Uterus (tissue), 4 donors: ENCODE data around the gene CD200R1. TPM values are rescaled to one million over a fixed set of nuclear protein-coding genes. Genes with fewer than 3 reads are reported as not detected.

Experiments used
- DNase-seq, 2 donors: peaks; one replicate each; pipeline ENCODE4 v3.0.0-alpha.2; 2019 to 2020
- H3K27ac ChIP-seq, 2 donors: fragments of 200-600 bp; sonication (generic); 1 replicate in 1 of 2; 2 replicates in 1 of 2; pipeline ENCODE4 v1.5.1; 2016 to 2018
- H3K27me3 ChIP-seq, 2 donors: fragments of 200-600 bp; sonication (generic); one replicate each; pipeline ENCODE4 v1.5.1; 2018 to 2019; ENCODE audit warnings: control low read depth in 1 of 2
- H3K36me3 ChIP-seq, 2 donors: fragments of 200-600 bp; sonication (generic); one replicate each; pipeline ENCODE4 v1.5.1; 2019; ENCODE audit warnings: control low read depth in 1 of 2
- H3K4me1 ChIP-seq, 2 donors: fragments of 200-600 bp; sonication (generic); one replicate each; pipeline ENCODE4 v1.5.1; 2018 to 2019; ENCODE audit warnings: control low read depth in 1 of 2
- H3K4me3 ChIP-seq, 2 donors: fragments of 200-600 bp; sonication (generic); 1 replicate in 1 of 2; 2 replicates in 1 of 2; pipeline ENCODE4 v1.5.1; 2018 to 2019; ENCODE audit warnings: mild to moderate bottlenecking in 1 of 2
- H3K9me3 ChIP-seq, 2 donors: fragments of 200-600 bp; sonication (generic); one replicate each; pipeline ENCODE4 v1.5.1; 2019; ENCODE audit warnings: control low read depth in 1 of 2
- CTCF ChIP-seq, 4 experiments: fragments of 200-600 bp in 2 of 4; fragments of 450-650 bp in 2 of 4; sonication (generic) in 2 of 4; IDR thresholded peaks; one replicate each; pipeline ENCODE4 v1.5.1; 2016 to 2019; ENCODE audit warnings: antibody characterized with exemption in 4 of 4, mild to moderate bottlenecking in 2 of 4, moderate library complexity in 1 of 4
- POLR2A ChIP-seq, 2 donors: fragments of 450-650 bp; IDR thresholded peaks; one replicate each; pipeline ENCODE4 v1.6.1; 2016; ENCODE audit warnings: antibody characterized with exemption in 2 of 2, mild to moderate bottlenecking in 1 of 2, moderate library complexity in 1 of 2
- intact Hi-C: fragments of 100-400 bp; cut with DNase I; formaldehyde crosslinking; loops from one replicate; pipeline ENCODE4 v1.15.1; 2023; ENCODE audit warnings: low total_unique reads
- total RNA-seq, 4 donors: library from RNA; depleted of rRNA in 3 of 4; stranded (reverse); fragments of >200 nt in 3 of 4; gene quantifications; one replicate each; pipeline versions ENCODE4 v1.1.0 to v1.2.4, GENCODE V29; 2014 to 2023
- donor health status: DM: yes; HTN: yes; CAD: no.

CD200R1 gene
- total RNA-seq, 4 donors from 2014 or later, result 0.40 to 5.7 (median 1.5) TPM; not detected in 1

- Histone ChIP-seq H3K36me3 (no peaks in the 10 kb centered on the region), H3K9me3 (no peaks in the 10 kb centered on the region), H3K27ac (no peak overlapping the region), H3K4me3 (no peak overlapping the region), H3K4me1 (no peaks in the 10 kb centered on the region), H3K27me3 (no peaks in the 10 kb centered on the region)
- TF ChIP-seq CTCF (IDR thresholded peaks at IDR 0.05) (no peak), POLR2A (IDR thresholded peaks at IDR 0.05) (no peak)
- intact Hi-C loops, result no loop called here
- no peak for DNase-seq
These were observed 27.1 kb upstream of the CD200R1 start for GRCh38 chr3:113002037-113002436.

GRCh38 chr3:113000691-113001090 lies 25.8 kb upstream of the CD200R1 start:
- Histone ChIP-seq H3K9me3 (no peaks in the 10 kb centered on the region), H3K27me3 (no peaks in the 10 kb centered on the region), H3K4me1 (no peaks in the 10 kb centered on the region), H3K4me3 (no peak overlapping the region), H3K27ac (no peak overlapping the region), H3K36me3 (no peaks in the 10 kb centered on the region)
- intact Hi-C loops, result no loop called here
- TF ChIP-seq CTCF (IDR thresholded peaks at IDR 0.05) (no peak), POLR2A (IDR thresholded peaks at IDR 0.05) (no peak)
- no peak for DNase-seq

GRCh38 chr3:112995800-112996199 lies 20.9 kb upstream of the CD200R1 start:
- H3K36me3 ChIP-seq, result no peaks in the 10 kb centered on the region
- no peak overlapping the region for H3K27ac ChIP-seq
- no peak overlapping the region for H3K4me3 ChIP-seq
- H3K9me3 ChIP-seq, result no peaks in the 10 kb centered on the region
- TF ChIP-seq CTCF (IDR thresholded peaks at IDR 0.05) (no peak), POLR2A (IDR thresholded peaks at IDR 0.05) (no peak)
- no peaks in the 10 kb centered on the region for H3K4me1 ChIP-seq
- no peak for DNase-seq
- intact Hi-C loops, result no loop called here
- H3K27me3 ChIP-seq, result no peaks in the 10 kb centered on the region

- Histone ChIP-seq H3K27me3 (no peaks in the 10 kb centered on the region), H3K36me3 (no peaks in the 10 kb centered on the region), H3K4me1 (no peaks in the 10 kb centered on the region), H3K27ac (peak within 1 kb of the TSS; percentile 94 to 96), H3K4me3 (peak within 1 kb of the TSS; percentile 81 to 83), H3K9me3 (no peaks in the 10 kb centered on the region)
- intact Hi-C loops, result no loop called here
- TF ChIP-seq POLR2A (IDR thresholded peaks at IDR 0.05), result peak; percentile 80 to 88
- TF ChIP-seq CTCF (IDR thresholded peaks at IDR 0.05), result peak in 3 of 4 experiments; percentile 15 to 25 (median 16)
- peak; percentile 88 for DNase-seq
These were observed 16.0 kb upstream of the CD200R1 start, which contains the start of gene GTPBP8 for GRCh38 chr3:112990672-112991602. TSS of gene GTPBP8 (plus strand) at chr3:112990984. CDS start at chr3:112991000, 16 bp downstream.

GRCh38 chr3:112987710-112988334 lies 12.9 kb upstream of the CD200R1 start:
- intact Hi-C loops, result loop anchor here (10.0 kb wide), 1 partner anchor 253 kb away; no protein-coding TSS in a partner anchor
- no peak for DNase-seq

More at GRCh38 chr3:112987710-112988334, 12.9 kb upstream of the CD200R1 start:
- Histone ChIP-seq H3K27ac (no peak overlapping the region), H3K36me3 (no peaks in the 10 kb centered on the region), H3K27me3 (no peaks in the 10 kb centered on the region), H3K4me1 (no peaks in the 10 kb centered on the region), H3K9me3 (no peaks in the 10 kb centered on the region), H3K4me3 (no peak overlapping the region)
- TF ChIP-seq CTCF (IDR thresholded peaks at IDR 0.05) (no peak), POLR2A (IDR thresholded peaks at IDR 0.05) (no peak)
